Measurements from ENCODE around the gene APCDD1L.

Gene APCDD1L

GRCh38 chr20:58549231-58550209 lies 34.3 kb upstream of the APCDD1L start:
- no peaks in the 10 kb centered on the region for H3K27me3 ChIP-seq (ENCODE audit: low read length)
- TF ChIP-seq EZH2phosphoT487 (conservative IDR thresholded peaks at IDR 0.05; ENCODE audit: low read length): no peak
- TF ChIP-seq CTCF (IDR thresholded peaks at IDR 0.05; ENCODE audit: insufficient read depth, low read length, poor library complexity, severe bottlenecking): no peak
- no peak overlapping the region for H2AFZ ChIP-seq (ENCODE audit: low read depth, low read length, severe bottlenecking)

GRCh38 chr20:58547623-58548475 lies 32.6 kb upstream of the APCDD1L start:
- H3K4me2 ChIP-seq (ENCODE audit: low read depth, low read length, poor library complexity, severe bottlenecking): no peak overlapping the region
- no peak overlapping the region for H3K4me3 ChIP-seq (ENCODE audit: insufficient read depth, low read length, poor library complexity, severe bottlenecking)
- no peaks in the 10 kb centered on the region for H3K27me3 ChIP-seq (ENCODE audit: low read length)
- TF ChIP-seq EZH2phosphoT487 (conservative IDR thresholded peaks at IDR 0.05; ENCODE audit: low read length) (no peak), CTCF (IDR thresholded peaks at IDR 0.05; ENCODE audit: insufficient read depth, low read length, poor library complexity, severe bottlenecking) (no peak)
- H3K9me2 ChIP-seq (replicated peaks; ENCODE audit: insufficient read depth, low read length): no peaks in the 10 kb centered on the region
- no peak overlapping the region for H2AFZ ChIP-seq (ENCODE audit: low read depth, low read length, severe bottlenecking)
- no peak overlapping the region for H3K27ac ChIP-seq (ENCODE audit: low read depth, low read length)
- H3F3A ChIP-seq (ENCODE audit: insufficient read depth): no peaks in the 10 kb centered on the region
- H4K20me1 ChIP-seq (ENCODE audit: low read depth, low read length): no peaks in the 10 kb centered on the region
- H3K79me2 ChIP-seq (ENCODE audit: insufficient read depth, low read length): no peaks in the 10 kb centered on the region
- no peaks in the 10 kb centered on the region for H3K36me3 ChIP-seq (ENCODE audit: low read length)
- no peak overlapping the region for H3K9ac ChIP-seq (ENCODE audit: low read length)
- H3K9me3 ChIP-seq (ENCODE audit: insufficient read depth, low read length): no peaks in the 10 kb centered on the region

More at GRCh38 chr20:58549231-58550209, 34.3 kb upstream of the APCDD1L start:
- H4K20me1 ChIP-seq (ENCODE audit: low read depth, low read length): no peaks in the 10 kb centered on the region
- H3F3A ChIP-seq (ENCODE audit: insufficient read depth): no peaks in the 10 kb centered on the region
- no peak overlapping the region for H3K4me3 ChIP-seq (ENCODE audit: insufficient read depth, low read length, poor library complexity, severe bottlenecking)
- H3K27ac ChIP-seq (ENCODE audit: low read depth, low read length): no peak overlapping the region
- H3K9ac ChIP-seq (ENCODE audit: low read length): no peak overlapping the region
- H3K36me3 ChIP-seq (ENCODE audit: low read length): no peaks in the 10 kb centered on the region
- no peaks in the 10 kb centered on the region for H3K9me2 ChIP-seq (replicated peaks; ENCODE audit: insufficient read depth, low read length)
- no peaks in the 10 kb centered on the region for H3K9me3 ChIP-seq (ENCODE audit: insufficient read depth, low read length)
- H3K4me2 ChIP-seq (ENCODE audit: low read depth, low read length, poor library complexity, severe bottlenecking): no peak overlapping the region
- H3K79me2 ChIP-seq (ENCODE audit: insufficient read depth, low read length): no peaks in the 10 kb centered on the region

- no peaks in the 10 kb centered on the region for H4K20me1 ChIP-seq (ENCODE audit: low read depth, low read length)
- H3K4me3 ChIP-seq (ENCODE audit: insufficient read depth, low read length, poor library complexity, severe bottlenecking): no peak overlapping the region
- H3K27ac ChIP-seq (ENCODE audit: low read depth, low read length): no peak overlapping the region
- no peak overlapping the region for H3K9ac ChIP-seq (ENCODE audit: low read length)
- H3K36me3 ChIP-seq (ENCODE audit: low read length): no peaks in the 10 kb centered on the region
- no peak for TF ChIP-seq EZH2phosphoT487 (conservative IDR thresholded peaks at IDR 0.05; ENCODE audit: low read length)
- no peak for TF ChIP-seq CTCF (IDR thresholded peaks at IDR 0.05; ENCODE audit: insufficient read depth, low read length, poor library complexity, severe bottlenecking)
- no peak overlapping the region for H3K4me2 ChIP-seq (ENCODE audit: low read depth, low read length, poor library complexity, severe bottlenecking)
- H2AFZ ChIP-seq (ENCODE audit: low read depth, low read length, severe bottlenecking): no peak overlapping the region
- H3F3A ChIP-seq (ENCODE audit: insufficient read depth): no peaks in the 10 kb centered on the region
- no peaks in the 10 kb centered on the region for H3K9me2 ChIP-seq (replicated peaks; ENCODE audit: insufficient read depth, low read length)
- H3K27me3 ChIP-seq (ENCODE audit: low read length): no peaks in the 10 kb centered on the region
- no peaks in the 10 kb centered on the region for H3K79me2 ChIP-seq (ENCODE audit: insufficient read depth, low read length)
- no peaks in the 10 kb centered on the region for H3K9me3 ChIP-seq (ENCODE audit: insufficient read depth, low read length)
These were observed 31.8 kb upstream of the APCDD1L start for GRCh38 chr20:58546756-58547622.
